ENCODE results near the gene ESRRG.

GRCh38 chr1:216599851-216600250 lies 123.4 kb downstream of the ESRRG start:
- TF ChIP-seq CTCF (IDR thresholded peaks at IDR 0.05), result no peak
- no peak for TF ChIP-seq POLR2A (IDR thresholded peaks at IDR 0.05)
- TF ChIP-seq POLR2AphosphoS5 (IDR thresholded peaks at IDR 0.05), result no peak
- TF ChIP-seq EP300 (IDR thresholded peaks at IDR 0.05), result no peak
